Activated T-helper 1 cell treated with anti-CD3 and anti-CD28 coated beads, Interleukin-2, amount 50 U/mL, for 16 hours (primary cell): ENCODE results near the gene ID1.
A peak's percentile ranks its signal among the peaks of the same experiment; 100 is the strongest.
"Not testable (repeated sequence)": the region's sequence is repeated elsewhere in the genome, so short reads cannot be mapped to it uniquely, and the experiment has no call there.

Experiments used
- DNase-seq, 2 donors: peaks; one replicate each; pipeline ENCODE4 v3.0.0-alpha.2; 2020; ENCODE audit warnings: low read depth in 1 of 2, low spot score in 1 of 2

ID1 gene

GRCh38 chr20:31597481-31597855 is 7.6 kb upstream of the ID1 start:
- no peak for DNase-seq

DNA sequence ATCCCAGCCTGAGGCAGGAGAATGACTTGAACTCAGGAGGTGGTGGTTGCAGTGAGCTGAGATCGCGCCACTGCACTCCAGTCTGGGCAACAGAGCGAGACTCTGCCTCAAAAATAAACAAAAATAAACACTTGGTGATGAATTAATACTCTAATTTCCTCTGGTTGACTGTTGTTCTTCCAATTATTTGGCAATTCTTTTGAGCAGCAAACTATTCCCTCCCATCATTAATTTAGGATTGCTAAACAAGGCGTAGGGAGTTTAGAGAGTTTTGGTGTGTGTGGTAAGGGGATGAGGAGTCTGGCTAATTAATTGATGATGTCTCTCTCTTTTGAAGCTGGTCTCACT is 2.7 kb upstream of the ID1 start:
- no peak for DNase-seq

DNA sequence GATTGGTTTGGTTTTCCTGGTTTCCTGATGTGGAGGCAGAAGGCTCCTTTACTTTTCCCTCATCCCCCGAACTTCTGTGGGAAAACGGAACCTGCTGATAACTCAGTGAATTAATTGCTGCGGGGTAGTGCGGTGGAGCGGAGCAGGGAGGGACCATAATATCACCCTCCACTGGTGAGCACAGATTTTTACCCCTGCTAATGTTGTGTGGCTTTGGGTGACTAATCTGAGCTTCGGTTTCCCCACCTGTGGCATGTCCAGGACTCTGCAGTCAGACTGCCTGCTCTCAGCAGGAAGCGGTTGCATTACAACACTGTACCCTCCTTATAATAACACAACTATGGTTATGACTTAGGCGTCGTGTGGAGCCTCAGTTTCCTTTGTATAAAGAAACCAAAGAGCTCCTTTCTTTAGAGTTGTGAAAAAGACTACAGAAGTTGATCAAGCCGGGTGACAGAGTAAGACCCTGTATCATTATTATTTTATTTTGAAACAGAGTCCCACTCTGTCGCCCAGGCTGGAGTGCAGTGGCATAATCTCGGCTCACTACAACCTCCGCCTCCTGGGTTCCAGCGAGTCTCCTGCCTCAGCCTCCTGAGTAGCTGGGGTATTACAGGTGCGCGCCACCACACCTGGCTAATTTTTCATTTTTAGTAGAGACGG is 2.2 kb upstream of the ID1 start:
- peak in 1 of 2 donors; percentile 36 for DNase-seq

DNA sequence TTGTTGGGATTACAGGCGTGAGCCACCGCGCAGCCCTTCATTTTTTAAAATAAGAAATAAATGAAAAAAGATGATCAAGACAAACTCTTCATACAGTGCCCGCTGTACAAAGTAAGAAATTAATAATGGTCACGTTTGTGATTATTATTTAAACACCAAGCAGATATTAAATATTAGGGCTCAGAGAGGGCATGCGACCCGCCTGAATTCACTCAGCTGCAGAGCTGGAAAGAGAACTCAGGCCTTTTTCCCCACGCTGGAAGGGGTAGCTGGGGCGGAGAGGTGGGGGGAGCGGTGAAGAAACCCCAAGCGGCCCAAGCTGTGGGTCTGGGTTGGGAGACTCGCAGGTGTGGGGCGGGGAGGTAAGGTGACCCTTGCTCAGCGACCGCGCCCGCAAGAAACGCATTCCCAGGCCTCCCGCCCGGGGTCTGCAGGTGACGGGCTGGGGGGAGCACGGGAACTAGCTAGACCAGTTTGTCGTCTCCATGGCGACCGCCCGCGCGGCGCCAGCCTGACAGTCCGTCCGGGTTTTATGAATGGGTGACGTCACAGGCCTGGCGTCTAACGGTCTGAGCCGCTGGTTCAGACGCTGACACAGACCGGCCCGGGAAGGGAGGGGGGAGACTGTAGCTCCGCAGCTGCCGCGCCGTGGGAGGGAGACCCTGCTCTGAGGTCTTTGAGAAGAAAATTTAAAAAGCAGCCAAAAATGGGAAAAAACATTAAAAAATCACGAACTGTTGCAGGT is 1.1 kb upstream of the ID1 start:
- peak; percentile 54 to 57 for DNase-seq

DNA sequence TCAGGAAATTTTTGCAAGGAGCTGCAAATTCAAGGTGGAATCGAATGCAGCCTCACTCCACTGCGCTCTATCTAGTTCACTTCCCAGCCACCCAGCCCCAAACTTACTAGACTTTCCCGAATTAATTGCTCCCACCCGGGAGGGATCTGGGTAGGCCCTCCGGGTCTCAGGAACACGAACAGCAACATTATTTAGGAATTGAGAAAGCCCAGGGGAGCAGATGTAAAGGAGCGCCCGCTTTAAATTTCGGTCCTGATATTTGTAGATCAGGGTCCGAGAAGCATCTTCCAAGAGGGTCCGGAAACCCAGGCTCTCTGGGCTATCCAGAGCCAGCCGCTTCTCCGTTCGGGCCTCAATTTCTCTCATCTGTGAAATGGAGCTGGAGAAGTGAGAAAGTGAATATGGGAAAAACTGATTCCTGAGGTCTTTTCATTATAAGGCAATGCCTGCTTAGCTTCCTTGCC is 490 bp upstream of the ID1 start:
- DNase-seq: no peak

GRCh38 chr20:31605902-31606803 is 1.1 kb downstream of the ID1 start:
- no peak for DNase-seq

GRCh38 chr20:31606804-31607639 is 1.9 kb downstream of the ID1 start:
- DNase-seq: no peak

DNA sequence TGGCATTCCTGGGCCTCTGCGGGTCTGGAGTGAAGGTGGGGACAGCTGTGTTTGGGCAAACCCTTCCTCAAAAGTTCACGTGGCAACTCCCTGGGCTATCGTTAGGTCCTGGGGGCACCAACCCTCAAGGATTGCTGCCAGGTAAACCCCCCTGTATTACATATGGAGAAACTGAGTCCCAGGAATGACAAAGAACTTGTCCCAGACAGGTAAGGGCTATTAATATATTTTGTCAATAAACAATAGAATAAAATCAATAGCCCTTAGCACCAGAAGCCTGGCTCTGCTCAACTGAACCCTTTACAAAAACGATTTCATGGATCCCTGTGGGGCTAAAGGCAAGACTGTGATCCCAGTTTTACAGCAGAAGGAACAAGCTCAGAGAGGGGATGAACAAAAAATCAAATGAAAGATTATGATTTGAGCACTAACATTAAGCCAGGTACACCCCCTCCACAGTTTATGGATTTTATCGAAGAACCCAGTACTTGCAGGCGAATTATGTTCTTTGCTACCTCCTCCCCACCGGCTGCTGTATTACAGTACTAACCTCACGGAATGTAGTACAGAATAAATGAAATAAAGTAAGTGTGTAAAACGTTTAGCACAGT is 2.7 kb downstream of the ID1 start:
- no peak for DNase-seq

GRCh38 chr20:31608251-31608945 is 3.3 kb downstream of the ID1 start:
- DNase-seq: no peak

- DNase-seq: not testable (repeated sequence)
Observed at GRCh38 chr20:31612271-31612640, 7.2 kb downstream of the ID1 start.

- DNase-seq: no peak
Observed at GRCh38 chr20:31615416-31615815, 10.3 kb downstream of the ID1 start.

- no peak for DNase-seq
Observed at GRCh38 chr20:31617432-31618104, 12.5 kb downstream of the ID1 start.

DNA sequence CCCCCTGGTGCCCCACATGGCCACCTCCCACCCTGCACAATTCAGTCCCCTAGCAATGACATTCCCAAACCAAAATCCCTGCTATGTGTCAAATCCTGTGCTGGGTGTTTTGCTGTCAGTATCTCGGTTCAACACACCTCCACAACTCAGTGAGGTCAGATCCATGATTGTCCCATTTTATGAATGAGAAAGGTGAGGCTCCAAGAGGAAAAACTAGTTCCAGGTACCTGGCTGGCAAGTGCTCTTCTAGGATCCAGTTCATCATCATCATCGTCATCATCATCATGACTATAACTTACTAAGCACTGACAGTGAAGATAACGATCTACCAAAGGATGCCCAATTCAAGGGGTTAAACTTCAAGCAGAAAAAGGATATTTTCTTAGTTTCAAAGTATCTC is 15.2 kb downstream of the ID1 start:
- no peak for DNase-seq

- DNase-seq: not testable (repeated sequence)
Observed at GRCh38 chr20:31623123-31623505, 18.0 kb downstream of the ID1 start.

GRCh38 chr20:31626534-31626933 is 21.4 kb downstream of the ID1 start:
- not testable (repeated sequence) for DNase-seq

- not testable (repeated sequence) for DNase-seq
Observed at GRCh38 chr20:31628057-31628456, 23.0 kb downstream of the ID1 start.

GRCh38 chr20:31630187-31630790 is 25.2 kb downstream of the ID1 start:
- DNase-seq: no peak

DNA sequence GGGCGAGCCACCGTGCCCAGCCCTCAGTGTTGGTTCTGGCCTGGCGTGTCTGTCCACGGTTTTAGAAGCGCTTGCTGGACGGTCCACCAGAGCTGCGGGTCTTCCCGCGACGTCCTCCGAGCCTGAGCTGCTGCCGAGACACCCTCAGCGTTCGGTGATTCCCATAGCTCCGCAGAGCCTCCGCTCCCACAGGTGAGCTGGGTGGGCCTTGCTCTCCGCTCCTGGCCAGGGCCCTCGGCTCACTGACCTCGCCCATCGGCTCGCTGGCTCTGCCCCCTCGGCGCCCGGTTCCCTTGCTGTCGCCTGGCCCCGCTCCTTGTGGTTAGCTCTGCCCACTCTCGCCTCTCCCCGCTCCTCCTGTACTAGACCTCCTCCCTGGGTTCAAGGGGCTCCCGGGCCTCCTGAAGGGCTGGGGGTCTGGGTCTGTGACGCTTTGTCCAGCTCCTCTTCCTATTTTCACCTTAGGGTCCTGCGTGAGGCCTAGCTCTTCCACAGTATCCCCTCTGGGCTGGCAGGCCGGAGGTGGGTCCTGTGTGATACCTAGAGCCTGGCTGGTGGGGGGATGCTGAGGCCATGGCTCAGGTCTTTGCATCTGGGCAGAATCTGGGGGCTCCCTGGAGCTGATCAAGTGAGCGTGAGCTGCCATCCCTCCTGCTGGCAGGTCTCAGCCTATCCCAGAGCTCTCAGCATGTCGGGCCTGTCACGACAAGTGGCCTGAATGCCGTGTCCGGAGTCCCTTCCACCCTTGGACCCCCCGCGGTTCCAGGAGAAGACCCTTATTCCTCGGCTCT is 27.7 kb downstream of the ID1 start:
- no peak for DNase-seq
